COR-L47 (cell line): ENCODE measurements around the gene GAS6.
"Not testable (repeated sequence)": the region's sequence is repeated elsewhere in the genome, so short reads cannot be mapped to it uniquely, and the experiment has no call there.

ENCODE experiments used
- DNase-seq: peaks from one replicate; lab custom pipeline; 2025; lab: John Stamatoyannopoulos, UW

GAS6 gene

DNA sequence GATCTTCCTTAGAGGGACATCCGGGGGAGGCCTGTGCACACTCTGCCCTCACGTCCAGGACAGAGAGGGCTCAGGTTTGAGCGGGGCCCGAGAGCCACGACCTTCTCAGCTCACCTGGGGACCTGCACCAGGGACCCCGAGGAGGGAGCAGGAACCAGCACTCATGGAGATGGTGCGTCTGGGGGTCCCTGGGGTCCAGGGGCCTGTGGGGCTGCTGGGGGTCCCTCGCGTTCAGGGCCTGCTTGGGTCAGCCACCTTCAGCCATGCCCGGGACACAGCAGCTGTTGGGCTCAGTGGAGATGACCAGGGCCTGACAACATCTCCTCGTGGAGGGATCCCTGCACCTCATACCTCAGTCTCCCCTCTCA lies 57.8 kb downstream of the GAS6 start:
- no peak for DNase-seq

DNA sequence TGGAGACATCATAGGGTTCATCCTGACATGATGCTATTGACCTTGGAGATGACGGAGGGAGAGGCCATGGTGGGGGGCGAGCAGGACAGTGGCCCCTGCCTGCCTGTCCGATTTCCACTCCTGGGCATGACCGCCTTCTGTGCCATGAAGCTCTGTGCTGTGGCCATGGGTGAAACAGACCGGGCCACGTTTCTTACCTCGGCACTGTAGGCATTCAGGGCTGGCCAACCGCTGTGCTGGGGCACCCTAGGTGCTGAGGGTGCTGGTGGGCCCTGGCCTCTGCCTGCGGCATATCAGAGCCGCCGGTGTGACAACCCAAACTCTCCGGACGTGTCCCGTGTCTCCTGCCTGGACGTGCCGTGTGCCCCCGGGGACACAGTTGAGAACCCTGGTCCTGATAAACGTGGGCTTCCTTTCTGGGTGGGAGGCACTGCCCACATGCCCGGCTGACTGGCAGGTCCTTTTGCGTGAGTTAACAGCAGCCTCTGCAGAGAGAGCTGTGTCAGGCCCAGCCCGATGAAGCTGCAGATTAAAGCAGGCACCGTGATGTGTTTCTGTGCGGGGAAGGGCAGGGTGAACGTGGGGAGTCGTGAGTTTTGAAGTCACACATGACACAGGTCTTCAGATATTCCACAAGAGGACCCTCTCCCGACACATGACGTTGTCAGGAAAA lies 58.3 kb downstream of the GAS6 start:
- no peak for DNase-seq

DNA sequence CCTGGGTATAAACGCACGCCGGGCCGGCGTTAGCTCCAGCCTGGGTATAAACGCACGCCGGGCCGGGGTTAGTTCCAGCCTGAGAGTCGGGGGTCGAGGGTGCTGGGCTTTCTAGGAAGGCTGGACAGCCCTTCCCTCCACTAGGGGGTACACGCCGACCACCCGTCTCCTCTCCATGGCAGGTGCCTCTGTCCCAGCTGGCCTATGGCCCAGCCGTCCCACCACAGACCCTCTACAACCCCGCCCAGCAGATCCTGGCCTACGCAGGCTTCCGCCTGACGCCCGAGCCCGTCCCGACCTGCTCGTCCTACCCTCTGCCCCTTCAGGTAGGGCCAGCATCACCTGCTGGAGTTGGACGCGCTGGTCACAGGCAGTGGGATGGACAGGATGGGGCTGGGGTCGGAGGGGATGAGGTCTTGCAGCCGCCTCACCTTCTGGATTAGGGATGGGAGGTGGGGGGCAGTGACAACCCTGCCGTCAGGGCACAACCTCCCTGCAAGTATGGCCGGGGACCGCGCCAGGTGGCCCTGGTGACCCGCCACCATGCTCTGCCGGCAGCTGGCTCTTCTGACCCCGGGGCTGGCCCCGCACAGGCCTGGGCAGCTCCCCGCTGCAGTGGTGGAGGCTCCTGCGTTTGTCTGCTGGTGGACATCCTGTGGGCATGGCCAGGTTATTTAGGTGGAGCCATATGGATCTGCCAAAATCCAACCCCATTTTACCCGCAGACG lies 59.0 kb downstream of the GAS6 start:
- no peak for DNase-seq

DNA sequence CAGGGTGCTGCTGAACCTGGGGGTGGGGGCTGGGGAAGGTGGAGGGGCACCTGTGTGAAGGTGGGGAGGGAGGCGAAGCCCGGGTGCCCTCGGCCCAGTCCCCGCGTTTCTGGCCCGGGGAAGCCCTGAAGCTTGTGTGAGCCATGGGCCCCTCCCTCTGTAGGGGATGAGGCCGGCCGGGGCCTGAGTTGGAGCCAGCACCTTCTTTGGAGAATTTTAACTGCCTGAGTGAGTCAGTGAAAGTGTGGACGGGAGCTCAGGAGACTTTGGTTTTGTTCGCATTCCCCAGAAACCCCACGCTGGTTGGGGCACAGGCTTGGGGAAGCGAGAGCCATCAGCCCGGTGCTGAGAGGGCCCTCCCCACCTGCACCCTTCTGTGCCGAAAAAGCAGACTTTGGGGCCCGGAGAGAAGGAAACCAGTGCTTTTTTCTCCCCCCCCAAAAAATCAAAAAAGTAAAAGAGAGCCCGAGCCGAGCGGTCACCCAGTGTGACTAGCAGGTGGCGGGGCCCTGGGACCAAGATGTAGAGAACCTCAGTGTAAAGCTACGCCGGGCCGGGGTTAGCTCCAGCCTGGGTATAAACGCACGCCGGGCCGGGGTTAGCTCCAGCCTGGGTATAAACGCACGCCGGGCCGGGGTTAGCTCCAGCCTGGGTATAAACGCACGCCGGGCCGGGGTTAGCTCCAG lies 59.7 kb downstream of the GAS6 start:
- DNase-seq: no peak

DNA sequence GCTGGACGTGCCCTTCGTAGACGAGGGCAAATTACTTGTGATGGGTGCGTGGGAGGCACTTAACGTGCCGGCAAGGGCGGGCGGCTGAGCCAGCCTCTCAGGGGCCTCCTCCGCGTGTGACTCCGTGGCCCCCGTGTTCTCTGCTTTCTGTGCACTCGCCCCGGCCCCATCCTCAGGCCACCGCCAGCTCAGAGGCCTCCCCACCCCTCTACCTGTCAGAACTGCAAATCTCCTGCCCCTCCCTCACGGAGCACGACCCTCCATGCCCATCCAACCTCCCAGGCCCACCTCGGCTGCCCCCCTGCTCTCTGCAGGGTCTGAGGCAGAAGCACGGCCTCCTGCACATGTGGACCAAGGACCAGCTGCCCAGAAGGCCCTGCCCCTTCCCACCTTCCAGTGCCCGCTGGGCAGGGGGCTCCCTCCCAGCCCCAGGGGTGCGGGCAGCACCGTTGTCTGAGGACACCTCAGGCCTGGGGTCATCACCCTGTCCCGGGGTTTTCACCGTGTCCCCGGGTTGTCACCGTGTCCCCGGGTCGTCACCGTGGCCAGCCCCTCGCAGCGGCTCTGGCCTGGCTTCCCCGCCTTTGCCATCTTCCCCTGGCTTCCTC lies 60.4 kb downstream of the GAS6 start:
- DNase-seq: no peak

DNA sequence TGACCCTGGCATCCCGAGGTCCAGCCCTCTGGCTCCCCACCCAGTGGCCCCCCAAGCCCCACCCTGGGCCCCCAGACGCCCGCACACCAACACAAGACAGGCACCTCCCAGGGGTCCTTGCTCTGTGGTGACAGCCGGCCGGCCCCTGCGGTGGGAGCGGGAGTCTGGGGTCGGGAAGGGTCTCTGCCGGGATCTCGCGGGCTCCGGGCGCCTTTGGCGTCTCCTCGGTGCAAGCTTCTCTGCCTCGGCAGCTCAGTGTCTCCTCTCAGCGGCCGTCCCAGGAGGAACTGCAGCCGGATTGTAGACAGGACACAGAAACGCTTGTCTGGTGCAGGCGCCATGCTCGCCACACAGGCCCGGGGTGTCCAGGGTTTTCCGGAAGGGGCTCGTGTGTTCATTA lies 61.1 kb downstream of the GAS6 start:
- DNase-seq: no peak

DNA sequence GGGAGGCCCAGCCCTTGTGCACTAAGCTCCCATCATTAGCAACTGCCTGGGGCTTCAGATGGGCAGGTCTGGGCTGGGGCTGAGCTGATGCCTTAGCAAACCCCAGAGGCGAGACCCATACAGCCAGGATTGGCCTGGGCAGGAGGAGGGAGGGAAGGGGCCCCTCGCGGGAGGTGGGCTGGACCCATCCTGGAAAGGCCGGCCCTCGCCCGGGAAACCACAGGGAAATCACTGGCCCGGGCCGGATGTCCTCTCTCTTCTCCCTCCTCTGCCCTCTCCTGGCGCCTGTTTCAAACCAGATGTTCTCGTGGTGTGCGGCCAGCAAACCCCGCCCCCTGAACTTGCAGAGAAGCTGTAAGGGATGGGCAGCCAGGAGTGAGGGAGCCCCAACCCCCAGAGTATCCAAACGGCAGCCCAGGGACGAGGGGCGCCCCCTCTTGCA lies 61.8 kb downstream of the GAS6 start:
- DNase-seq: no peak

DNA sequence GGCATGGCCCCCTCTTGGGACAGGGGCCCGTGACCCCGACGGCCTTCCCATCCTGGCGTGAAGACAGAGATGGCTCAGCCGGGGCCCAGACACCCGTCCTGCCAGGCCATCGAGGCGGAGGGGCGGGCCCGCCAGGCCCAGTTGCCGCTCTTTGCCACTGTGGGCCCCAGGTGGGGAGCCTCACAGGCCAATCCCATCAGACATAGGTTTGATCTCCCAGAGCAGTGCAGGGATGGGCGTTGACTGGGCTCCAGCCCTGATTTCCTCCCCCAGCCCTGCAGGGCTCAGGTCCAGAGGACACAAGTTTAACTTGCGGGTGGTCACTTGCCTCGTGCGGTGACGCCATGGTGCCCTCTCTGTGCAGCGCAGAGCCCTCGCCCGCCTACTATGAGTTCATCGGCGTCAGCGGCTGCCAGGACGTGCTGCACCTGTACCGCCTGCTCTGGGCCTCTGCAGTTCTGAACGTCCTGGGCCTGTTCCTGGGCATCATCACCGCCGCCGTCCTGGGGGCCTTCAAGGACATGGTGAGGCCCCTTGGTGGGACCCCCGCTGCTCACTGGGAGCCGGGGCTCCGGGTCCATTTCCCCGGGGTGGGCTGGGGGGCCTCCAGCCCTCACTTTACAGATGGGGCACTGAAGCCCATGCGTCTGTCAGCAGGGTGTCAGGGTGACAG lies 62.5 kb downstream of the GAS6 start:
- DNase-seq: no peak

DNA sequence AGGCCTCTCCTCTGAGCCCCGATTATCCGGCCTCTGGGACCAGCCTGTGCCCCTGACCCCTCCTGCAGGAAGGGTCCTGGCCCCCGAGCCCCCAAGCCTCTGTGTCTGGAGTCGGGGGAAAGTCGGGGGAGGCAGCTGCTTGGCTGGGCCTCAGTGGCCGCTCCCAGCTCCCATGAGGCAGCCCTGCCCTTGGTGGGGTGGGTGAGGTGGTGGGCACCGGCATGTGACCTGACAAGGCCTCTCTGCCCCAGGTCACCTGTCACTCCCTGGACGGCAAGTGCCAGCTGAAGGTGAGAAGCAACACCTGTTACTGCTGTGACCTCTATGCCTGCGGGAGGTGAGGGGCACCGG lies 63.3 kb downstream of the GAS6 start:
- DNase-seq: no peak

DNA sequence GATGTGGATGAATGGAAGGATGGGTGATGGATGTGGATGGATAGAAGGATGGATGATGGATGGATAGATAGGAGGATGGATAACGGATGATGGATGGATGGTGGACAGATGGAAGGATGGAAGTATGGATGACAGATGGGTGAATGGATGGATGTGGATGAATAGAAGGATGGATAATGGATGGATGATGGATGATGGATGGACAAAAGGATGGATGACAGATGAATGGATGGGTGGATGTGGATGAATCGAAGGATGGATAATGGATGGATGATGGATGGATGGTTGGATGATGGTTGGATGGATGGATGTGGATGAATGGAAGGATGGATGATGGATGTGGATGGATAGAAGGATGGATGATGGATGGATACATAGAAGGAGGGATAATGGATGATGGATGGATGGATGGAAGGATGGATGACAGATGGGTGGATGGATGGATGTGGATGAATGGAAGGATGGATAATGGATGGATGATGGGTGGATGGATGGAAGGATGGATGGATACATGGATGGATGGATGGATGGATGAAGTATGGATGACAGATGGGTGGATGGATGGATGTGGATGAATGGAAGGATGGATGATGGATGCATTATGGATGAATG lies 65.6 kb downstream of the GAS6 start:
- no peak for DNase-seq

DNA sequence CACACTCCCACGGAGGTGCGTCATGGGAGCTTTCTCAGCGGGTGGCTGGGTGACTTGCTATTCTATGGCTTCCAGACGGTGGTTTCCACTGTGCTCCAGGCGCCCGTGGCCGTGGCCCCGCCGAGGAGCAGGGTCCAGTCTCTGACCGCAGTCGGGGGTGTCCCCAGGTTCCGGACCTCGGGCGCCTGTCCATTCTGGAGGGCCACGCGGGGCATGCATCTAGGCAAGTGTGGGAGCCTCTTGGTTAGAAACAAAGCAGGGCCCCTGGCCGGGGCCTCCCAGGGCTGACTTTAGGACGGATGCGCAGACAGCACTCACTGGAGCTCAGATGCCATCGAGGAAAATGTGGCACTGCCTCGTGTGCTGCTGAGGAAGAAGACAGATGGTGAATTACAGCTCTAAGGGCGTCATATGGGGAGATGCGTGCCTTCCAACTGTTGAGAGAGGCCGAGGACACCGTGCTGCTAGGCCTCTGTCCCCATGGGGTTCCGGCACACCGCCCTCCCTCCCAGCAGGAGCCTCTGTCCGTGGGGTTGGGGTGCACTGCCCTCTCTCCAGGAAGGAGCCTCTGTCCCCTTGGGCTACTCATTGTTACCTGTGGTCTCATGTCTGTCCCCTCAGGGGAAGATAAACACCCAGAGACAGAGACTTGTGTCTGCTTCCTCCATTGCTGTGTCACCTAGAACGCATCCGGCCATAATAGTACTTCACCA lies 66.8 kb downstream of the GAS6 start:
- DNase-seq: no peak

DNA sequence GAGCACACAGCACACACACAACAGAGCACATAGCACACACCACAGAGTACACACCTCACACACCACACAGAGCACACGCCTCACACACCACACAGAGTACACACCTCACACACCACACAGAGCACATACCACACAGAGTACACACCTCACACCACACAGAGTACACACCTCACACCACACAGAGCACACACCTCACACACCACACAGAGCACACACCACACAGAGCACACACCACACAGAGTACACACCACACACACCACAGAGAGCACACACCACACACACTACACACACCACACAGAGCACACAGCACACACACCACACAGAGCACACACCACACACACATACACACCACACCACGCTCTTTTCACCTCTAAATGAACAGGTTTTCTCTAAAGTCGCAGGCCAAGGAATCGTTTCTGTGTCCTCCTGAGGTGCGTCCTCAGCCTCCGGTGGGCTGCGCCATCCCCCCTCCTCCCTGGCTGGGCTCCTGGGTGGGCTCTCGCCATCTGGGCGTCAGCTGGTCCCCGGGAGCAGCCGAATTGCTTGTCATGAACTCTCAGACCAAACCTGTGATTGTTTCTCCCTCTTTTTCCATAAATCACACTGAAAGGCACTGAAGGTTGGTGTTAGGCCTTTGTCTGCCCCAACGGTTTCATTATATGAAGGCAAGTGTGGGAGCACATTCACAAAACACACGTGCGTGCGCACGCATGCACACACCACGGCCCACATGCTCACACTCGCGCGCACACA lies 67.5 kb downstream of the GAS6 start:
- DNase-seq: no peak

DNA sequence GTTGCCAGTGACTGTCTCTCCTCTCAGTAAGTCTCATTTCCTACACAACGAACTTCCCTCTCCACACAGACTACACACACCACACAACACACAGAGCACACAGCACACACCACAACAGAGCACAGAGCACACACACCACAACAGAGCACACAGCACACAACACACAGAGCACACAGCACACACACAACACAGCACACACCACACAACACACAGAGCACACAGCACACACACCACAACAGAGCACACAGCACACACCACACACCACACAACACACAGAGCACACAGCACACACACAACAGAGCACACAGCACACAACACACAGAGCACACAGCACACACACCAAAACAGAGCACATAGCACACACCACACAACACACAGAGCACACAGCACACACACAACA lies 68.5 kb downstream of the GAS6 start:
- DNase-seq: not testable (repeated sequence)

DNA sequence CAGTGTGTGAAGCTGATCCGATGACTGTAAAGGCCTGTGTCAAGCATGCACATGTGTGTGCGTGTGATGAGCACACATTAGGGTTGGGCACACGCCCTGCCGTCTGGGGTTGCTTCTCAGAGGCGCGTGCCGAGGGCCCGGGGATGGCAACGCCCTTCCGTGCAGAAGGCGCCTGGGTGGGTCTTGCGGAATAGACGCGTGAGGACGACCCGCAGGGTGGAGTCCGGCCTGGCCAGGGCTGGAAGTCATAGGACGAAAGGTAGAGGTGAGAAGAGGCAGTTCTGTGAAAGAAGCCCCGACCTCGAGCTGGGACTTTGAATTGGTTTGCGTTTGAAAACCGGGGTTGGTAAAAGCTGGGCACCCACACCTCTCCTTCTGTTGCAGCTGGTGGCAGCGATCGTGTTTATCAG lies 69.1 kb downstream of the GAS6 start:
- no peak for DNase-seq

DNA sequence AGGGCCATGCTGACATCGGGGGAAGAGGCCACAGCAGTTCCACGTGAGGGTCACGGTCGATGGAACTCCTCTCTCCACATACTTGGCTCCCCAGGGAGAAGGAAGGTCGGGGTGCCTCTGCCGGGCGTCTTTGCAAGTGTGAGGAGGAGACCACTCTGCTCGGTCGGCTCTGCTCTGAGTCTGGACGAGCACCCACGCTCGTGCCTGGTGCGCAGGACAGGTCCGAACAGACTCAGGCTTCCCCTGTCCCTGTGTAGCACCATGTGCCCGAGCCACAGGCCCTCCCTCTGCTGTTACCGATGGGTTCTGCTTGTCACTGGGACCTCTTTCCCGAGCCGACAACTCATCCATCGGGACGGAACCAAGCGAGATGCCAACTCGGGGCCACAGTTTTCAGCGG lies 69.8 kb downstream of the GAS6 start:
- DNase-seq: no peak

DNA sequence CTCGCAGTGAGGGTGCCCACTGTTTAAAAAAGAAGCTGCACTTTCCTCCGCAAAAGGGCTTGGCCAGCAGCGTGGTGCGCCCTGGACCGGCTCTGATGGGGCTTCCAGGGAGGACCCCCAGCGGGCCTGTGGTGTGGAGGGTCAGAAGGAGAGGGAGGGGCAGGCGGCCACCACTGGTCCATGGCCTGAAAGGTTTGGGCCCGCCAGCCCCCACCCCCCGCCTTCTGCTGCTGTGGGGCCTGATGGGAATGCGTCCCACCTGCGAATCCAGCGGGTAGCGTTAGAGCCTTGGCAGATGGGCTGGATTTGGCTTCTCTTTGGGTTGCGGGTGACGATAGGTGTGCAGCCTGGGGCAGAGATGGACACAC lies 70.2 kb downstream of the GAS6 start:
- no peak for DNase-seq

DNA sequence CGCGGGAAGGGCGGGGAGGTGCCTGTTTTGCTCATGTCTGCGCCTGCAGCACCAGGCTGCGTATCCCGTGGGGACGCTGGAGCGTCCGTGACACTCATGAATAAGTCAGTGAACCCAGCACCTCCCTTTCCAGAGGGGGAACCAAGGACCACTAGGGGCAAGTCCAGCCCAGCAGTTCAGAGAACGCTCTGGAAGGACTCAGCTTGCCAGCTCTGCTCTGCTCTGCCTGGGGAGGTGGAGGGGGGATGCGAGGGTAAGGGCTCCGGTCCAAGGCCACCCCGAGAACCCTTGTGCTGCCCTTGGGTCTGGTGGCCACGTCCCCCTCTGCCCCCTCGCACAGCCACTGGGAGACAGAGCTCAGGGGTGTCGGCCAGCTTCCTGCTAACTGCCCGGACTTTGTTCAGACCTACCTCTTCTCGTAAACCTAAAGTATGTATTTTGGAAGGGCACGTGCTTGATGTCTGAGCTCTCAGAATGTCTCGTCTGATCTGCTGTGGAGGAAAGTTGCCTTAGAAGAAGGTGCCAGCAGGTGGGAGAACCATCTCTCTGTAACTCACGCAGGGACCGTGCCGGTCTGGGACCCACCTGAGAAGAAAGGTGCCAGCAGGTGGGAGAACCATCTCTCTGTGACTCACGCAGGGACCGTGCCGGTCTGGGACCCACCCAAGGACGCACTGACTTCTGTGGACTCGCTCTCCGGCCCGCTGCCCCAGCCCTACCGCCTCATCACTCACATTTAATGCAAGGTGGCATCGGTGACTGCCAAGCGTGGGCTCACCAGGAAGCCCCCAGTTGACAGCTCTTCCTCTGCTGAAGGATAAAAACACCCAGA lies 70.8 kb downstream of the GAS6 start:
- DNase-seq: no peak

DNA sequence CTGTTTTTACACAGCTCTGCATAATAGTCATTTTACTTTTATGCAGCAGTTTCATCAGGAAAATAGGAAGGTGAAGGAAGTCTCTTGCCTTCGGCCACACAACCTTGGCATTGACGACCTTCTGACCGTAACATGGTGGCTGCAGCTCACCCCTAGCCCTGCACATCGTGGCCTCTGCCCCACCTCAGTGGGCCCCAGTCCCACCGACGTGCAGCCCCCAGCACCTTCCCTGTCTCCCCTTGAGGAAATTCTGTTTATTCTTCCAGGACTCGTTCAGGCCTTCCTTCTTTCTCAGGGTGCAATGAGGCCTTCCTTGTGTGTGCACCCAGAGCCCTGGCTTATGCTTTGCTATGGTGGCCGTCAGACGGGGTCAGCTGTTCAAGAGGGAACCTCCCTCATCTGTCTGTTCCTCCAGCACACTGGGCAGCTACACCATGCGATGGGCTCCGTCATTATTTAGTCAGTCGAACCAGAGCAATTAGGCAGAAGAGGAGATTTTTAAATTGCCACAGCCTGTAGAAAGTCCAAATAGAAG lies 71.6 kb downstream of the GAS6 start:
- DNase-seq: no peak

DNA sequence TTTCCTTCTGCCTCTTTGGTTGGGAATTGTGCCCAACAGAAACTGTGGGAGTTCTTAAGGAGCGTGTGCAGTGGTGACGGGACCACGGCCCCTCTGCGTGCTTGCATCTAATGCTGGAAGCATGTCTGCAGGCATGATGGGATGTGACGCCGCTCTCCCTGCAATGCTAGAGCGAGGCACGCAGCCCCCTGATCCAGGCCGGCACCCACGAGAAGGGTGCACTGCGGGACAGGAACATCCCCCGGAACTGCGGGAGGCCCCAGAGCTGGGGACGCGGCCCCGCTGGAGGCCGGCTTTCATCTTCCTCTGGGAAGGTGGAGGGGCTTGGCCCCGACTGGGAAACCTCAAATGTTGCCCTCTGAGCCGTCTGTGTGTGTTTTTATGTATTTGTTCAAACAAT lies 72.1 kb downstream of the GAS6 start:
- no peak for DNase-seq

DNA sequence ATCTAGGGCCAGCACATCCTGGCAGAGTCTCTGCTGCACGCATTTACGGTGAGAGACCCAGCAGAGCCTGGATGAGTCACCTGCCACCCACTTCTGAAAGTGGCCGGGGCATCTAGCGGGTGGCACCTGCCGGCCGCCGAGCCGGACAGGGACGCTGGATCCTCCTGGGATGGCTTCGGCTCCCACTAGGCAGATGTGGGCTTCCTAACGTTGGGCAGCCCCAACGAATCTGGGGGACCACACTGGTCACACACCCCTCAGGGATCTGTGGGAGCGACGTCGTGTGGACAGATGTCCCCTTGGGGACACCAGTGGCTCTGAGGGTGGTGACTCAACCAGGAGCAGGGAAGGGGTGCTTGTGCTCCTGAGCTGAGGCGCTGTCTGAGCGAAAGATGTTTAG lies 72.7 kb downstream of the GAS6 start:
- DNase-seq: no peak
